ENCODE data around the gene SCAANT1.

GRCh38 chr3:63910891-63911290 lies 1.3 kb downstream of the SCAANT1 start:
- TF ChIP-seq CTCF (conservative IDR thresholded peaks at IDR 0.05 in 1 of 2, IDR thresholded peaks at IDR 0.05 in 1 of 2; ENCODE audit: low read depth in 1 of 2, low read length in 2 of 2) (no peak), EZH2 (IDR thresholded peaks at IDR 0.05; ENCODE audit: low read length, missing control alignments) (no peak)

Measured in fibroblast of lung (primary cell).